Measurements from ENCODE around the gene PRKCH.

DNA sequence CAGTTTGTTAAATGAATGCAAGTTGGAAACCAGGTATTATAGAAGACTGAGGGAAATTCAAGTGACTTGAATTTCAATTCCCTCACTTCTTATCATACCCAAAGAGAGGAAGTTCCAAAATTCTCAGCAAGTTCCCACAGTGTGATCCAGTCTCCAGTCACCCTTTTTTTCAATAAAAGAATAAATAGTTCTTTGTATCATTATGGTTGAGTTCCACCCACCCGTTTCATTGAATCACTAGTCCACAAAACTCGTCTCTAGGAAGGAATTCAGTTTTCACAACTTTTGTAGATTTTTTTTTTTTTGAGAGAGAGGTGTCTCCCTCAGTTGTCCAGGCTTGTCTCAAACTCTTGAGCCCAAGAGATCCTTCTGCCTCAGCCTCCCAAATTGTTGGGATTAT is 38.6 kb upstream of the PRKCH start:
- no peak for TF ChIP-seq POLR2AphosphoS5 (IDR thresholded peaks at IDR 0.05; ENCODE audit: low read depth, low read length)
- TF ChIP-seq, protein P1, sequence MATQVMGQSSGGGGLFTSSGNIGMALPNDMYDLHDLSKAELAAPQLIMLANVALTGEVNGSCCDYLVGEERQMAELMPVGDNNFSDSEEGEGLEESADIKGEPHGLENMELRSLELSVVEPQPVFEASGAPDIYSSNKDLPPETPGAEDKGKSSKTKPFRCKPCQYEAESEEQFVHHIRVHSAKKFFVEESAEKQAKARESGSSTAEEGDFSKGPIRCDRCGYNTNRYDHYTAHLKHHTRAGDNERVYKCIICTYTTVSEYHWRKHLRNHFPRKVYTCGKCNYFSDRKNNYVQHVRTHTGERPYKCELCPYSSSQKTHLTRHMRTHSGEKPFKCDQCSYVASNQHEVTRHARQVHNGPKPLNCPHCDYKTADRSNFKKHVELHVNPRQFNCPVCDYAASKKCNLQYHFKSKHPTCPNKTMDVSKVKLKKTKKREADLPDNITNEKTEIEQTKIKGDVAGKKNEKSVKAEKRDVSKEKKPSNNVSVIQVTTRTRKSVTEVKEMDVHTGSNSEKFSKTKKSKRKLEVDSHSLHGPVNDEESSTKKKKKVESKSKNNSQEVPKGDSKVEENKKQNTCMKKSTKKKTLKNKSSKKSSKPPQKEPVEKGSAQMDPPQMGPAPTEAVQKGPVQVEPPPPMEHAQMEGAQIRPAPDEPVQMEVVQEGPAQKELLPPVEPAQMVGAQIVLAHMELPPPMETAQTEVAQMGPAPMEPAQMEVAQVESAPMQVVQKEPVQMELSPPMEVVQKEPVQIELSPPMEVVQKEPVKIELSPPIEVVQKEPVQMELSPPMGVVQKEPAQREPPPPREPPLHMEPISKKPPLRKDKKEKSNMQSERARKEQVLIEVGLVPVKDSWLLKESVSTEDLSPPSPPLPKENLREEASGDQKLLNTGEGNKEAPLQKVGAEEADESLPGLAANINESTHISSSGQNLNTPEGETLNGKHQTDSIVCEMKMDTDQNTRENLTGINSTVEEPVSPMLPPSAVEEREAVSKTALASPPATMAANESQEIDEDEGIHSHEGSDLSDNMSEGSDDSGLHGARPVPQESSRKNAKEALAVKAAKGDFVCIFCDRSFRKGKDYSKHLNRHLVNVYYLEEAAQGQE (IDR thresholded peaks at IDR 0.05; ENCODE audit: insufficient read depth in 1 of 2, low read depth in 2 of 2, low read length in 2 of 2): no peak
- no peak for TF ChIP-seq SIN3A (IDR thresholded peaks at IDR 0.05; ENCODE audit: borderline replicate concordance, insufficient read depth, low read length)
- TF ChIP-seq TAF1 (IDR thresholded peaks at IDR 0.05; ENCODE audit: borderline replicate concordance, insufficient read depth, low read length): no peak
